ENCODE results near the gene LRRC71. TPM values are rescaled to one million over a fixed set of nuclear protein-coding genes. Genes with fewer than 3 reads are reported as not detected.

LRRC71 gene
- total and polyA plus RNA-seq, 2 of the 13 experiments (the other 11 are each of a cell fraction or from before 2014, with no cell fraction given) = not detected

- DNase-seq (ENCODE audit: low spot score) (no peak), ATAC-seq (no peak), FAIRE-seq (no peak)
- Histone ChIP-seq H3K9me3 (ENCODE audit: low read length) (no peaks in the 10 kb centered on the region), H4K20me1 (ENCODE audit: insufficient read depth, low read length) (no peaks in the 10 kb centered on the region), H3K4me2 (ENCODE audit: low read depth, low read length) (no peak overlapping the region), H3K27ac (ENCODE audit: extremely low read length, insufficient read depth, low read length) (no peak overlapping the region), H3K79me2 (ENCODE audit: insufficient read depth, low read length) (no peaks in the 10 kb centered on the region), H3K9ac (ENCODE audit: insufficient read depth, low read depth, low read length) (no peak overlapping the region), H3K27me3 (ENCODE audit: control insufficient read depth in 1 of 2, insufficient read depth in 2 of 2, low read length in 2 of 2) (no peaks in the 10 kb centered on the region), H2AFZ (ENCODE audit: low read length) (no peak overlapping the region), H3K4me3 (replicated peaks in 1 of 3; ENCODE audit: insufficient read depth in 1 of 3, low read depth in 2 of 3, low read length in 3 of 3) (no peak overlapping the region), H3K4me1 (ENCODE audit: insufficient read depth, low read length) (no peaks in the 10 kb centered on the region), H3K36me3 (replicated peaks in 1 of 2; ENCODE audit: control insufficient read depth in 1 of 2, insufficient read depth in 2 of 2, low read length in 2 of 2) (peaks cover 24 to 74% of the 10 kb centered on the region in 2 experiments)
- POLR2A ChIA-PET = no interaction called here
- intact Hi-C loops (cut with micrococcal nuclease; ENCODE audit: unreplicated experiment) = no loop called here
- CTCF ChIA-PET (ENCODE audit: low intra/inter-chr PET ratio, low total read pairs) = no interaction called here
- TF ChIP-seq TFE3 (CRISPR knock-in tag; IDR thresholded peaks at IDR 0.05) = no peak
- TF ChIP-seq ZKSCAN8 (CRISPR knock-in tag; IDR thresholded peaks at IDR 0.05; ENCODE audit: borderline replicate concordance) = no peak
- no peak for TF ChIP-seq SMC3 (IDR thresholded peaks at IDR 0.05; ENCODE audit: low read length)
- TF ChIP-seq ZNF44 (CRISPR knock-in tag; IDR thresholded peaks at IDR 0.05) = no peak
- TF ChIP-seq MAFG (CRISPR knock-in tag; IDR thresholded peaks at IDR 0.05) = no peak
- TF ChIP-seq ATF3 (CRISPR knock-in tag; IDR thresholded peaks at IDR 0.05) = no peak
- TF ChIP-seq ZNF557 (CRISPR knock-in tag; IDR thresholded peaks at IDR 0.05) = no peak
- TF ChIP-seq TFDP1 (CRISPR knock-in tag; IDR thresholded peaks at IDR 0.05; ENCODE audit: borderline replicate concordance) = no peak
- TF ChIP-seq JUN (CRISPR knock-in tag; IDR thresholded peaks at IDR 0.05) = no peak
- TF ChIP-seq NFATC3 (CRISPR knock-in tag; IDR thresholded peaks at IDR 0.05) = no peak
- no peak for TF ChIP-seq SRY (CRISPR knock-in tag; IDR thresholded peaks at IDR 0.05)
- WGBS (ENCODE audit: low lambda C conversion rate) = 97% methylated on average over 8 of the region's 8 CpGs
- in situ Hi-C loops (cut with HindIII; ENCODE audit: extremely low pct_ligation_motif_present, low pct_unique_long_range_greater_than_20kb) = no loop called here
- no TSS peak for BruUV-seq (replicated peaks)
Observed at GRCh38 chr1:156944848-156945247, 24.4 kb downstream of the LRRC71 start.

All from HepG2 (cell line).